Measurements from ENCODE around the gene ASB13.

ASB13 gene

DNA sequence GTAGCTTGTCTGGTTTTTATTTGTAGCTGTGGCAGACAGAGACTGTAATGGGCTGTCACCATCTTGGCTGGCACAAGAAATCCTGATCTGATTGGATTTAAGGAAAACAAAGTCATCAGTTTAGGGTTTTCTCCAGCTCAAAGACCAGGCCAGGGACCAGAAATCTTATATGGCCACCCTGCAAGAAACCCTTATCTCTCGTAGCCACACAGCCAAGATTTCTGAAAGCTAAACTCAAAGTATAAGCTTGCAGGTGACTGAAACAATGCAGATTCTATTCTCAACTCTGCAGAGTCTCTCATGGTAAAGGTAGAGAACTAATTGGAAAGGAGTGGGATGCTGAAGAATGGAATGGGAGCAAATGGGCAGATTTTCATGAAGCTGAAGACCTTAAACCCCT, 3.2 kb upstream of the ASB13 start:
- no peak for DNase-seq (ENCODE audit: low read depth)

DNA sequence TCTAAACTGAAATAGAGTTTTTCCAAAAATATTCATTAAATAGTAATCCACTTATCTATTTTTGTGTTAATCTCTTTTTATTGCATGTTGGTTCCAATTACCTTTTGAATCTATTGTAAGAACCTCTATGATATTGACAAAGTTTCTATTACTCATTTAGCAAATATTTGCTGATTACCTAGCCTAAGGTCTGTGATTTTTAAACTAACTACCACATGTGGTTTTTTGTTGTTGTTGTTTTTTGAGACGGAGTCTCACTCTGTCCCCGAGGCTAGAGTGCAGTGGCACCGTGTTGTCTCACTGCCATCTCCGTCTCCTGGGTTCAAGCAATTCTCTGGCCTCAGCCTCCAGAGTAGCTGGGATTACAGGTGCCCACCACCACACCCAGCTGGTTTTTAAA, 2.0 kb upstream of the ASB13 start:
- no peak for DNase-seq (ENCODE audit: low read depth)

DNA sequence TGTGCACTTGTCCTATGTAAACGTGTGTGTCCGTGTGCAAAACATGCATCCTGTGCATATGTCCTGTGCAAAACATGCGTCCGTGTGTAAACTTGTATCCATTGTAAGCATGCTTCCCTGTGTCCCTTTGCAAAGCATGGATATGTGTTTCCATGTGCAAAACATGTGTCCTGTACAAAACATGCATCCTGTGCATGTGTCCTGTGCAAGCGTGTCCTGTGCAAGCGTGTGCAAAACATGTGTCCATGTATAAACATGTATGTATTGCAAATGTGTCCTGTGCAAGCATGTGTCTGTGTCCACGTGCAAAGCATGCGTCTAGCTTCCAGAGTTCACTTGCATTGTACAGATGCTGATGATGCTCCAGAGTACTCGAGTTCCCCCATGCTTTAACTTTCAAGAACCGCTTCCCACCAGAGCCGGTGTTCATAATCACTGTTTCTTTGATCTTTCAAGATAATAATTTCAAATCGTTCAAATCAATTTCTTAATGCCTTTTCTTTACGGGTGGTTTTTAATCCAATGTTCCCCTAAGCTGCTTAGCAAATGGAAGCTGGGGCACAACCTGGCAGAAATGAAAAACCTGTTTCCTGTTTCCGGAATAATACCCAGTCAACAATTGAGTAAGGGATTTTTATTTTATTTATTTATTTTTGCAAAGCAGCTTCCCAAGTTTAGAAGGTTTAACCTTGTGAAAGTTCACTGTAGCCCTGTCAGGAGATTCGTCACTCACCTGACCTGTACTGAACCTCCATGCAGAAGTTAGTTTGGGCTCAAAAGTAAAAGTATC, 641 bp upstream of the ASB13 start:
- DNase-seq (ENCODE audit: low read depth): no peak

DNA sequence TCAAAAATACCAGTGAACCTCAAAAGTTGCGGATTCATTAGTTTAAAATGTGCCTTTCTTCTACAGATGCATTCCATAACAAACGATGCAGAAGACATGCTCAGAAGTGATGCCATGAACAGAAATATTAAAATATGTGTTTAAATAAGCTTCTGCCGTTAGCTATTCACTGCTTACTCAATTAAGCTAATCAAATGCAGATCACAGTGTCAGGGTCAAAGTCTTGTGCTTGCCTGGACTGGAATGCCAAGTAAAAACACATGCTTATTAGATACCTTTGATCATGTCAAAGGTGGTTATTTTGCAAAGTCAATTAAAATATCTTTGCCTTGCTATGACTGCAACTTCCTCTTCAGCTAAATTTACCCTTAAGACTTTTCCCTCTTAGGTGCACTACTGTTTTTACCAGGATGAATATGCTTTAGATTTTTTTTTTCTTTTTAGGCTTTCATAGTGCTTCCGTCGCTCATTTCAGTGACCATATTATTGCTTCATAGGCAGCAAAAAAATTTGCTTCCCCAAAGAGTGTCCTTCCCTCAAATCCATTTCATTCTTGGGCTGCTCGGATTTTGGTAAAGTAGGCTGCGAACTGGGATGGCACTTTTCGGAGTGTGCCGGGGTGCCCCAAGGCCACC, 905 bp downstream of the ASB13 start:
- no peak for DNase-seq (ENCODE audit: low read depth)

DNA sequence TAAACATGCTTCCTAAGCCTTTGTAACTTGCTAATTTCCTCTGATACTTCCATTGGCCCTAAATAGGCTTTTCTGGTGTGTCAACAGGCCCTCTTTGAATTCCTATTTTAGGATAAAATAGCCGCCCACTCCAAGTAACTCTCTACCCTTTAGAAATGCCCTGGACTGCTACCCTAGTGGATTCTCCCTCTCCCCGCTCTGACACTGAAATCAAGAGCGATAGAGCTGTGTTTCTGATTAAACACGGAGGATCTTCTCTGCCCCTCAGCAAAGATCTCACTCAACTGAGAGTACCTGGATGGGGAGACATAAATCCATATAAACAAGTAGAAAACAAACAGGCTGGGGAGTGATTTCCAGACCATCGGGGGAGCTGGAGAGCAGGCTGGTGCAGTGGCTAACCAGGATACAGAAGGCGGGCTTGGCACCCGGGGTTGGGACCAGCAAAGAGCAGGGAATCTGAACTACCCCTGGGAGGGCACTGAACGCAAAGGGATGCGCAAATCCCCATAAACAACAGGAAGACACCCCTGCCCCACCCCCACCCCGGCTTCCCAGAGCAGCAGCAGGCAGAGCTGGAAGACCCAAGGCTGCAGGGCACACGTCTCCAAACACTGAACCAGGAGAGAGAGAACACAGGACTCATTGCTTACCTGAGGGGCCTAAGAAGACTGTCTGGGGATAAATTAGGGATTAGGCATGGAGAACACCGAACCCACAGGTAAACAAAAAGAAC, 2.5 kb downstream of the ASB13 start:
- no peak for DNase-seq (ENCODE audit: low read depth)

DNA sequence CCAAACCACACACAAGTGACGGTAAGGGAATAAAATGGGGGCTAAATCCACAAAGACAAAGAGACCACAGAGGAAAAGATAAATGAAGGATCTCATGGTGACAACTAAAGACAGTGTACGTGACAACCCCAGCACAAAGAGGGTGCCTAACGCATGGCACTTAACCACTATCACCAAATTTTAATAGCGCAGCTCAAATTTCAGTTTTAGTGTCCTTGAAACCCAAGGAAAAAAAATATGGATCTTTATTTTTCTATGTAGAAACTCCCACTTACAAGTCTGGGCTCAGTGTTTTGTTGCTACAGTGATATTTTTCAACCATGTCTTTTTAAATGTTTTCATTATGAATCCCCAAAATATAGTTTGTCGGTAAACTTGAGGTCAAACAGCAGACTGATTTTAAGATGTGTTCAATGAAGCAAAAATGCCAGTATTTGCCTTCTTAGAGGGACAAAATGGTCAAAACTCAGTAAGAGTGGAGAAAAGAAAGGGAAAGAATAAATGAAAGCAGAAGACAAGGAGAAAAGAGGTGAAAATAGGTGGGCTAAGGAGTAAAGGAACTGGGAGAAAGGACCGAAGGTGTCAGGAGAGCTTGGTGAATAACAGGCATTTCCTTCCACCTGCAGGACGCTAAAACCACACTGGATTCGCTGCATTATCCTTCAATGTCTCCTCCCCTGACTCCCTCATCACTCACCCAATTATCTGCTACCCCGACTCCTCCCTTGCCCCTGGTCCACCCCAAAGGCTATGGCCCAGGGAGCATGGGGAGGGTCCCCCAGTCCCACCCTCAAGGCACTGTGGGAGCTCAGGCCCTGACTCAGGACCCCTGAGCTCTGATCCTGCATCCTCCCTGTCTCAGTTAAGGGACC, 3.5 kb downstream of the ASB13 start:
- no peak for DNase-seq (ENCODE audit: low read depth)

DNA sequence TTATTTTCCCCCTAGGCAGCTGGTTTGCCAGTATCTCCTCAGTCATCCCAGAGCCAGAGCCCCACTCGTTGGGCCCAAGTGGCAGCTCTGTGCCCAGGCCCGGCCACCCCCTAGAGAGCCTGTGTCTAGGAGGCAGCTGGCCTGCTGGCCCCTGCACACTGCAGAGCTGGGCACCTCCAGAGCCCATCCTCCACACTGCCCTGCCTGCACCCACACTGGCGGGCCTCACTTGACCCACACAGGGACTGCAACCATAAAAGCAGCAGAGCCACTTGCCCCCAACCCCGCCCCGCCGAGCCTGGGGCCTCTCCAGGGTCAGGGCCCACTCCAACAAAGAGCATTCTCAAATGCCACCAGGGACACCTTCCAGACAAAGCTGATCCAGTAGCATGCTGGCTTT, 5.4 kb downstream of the ASB13 start:
- no peak for DNase-seq (ENCODE audit: low read depth)

DNA sequence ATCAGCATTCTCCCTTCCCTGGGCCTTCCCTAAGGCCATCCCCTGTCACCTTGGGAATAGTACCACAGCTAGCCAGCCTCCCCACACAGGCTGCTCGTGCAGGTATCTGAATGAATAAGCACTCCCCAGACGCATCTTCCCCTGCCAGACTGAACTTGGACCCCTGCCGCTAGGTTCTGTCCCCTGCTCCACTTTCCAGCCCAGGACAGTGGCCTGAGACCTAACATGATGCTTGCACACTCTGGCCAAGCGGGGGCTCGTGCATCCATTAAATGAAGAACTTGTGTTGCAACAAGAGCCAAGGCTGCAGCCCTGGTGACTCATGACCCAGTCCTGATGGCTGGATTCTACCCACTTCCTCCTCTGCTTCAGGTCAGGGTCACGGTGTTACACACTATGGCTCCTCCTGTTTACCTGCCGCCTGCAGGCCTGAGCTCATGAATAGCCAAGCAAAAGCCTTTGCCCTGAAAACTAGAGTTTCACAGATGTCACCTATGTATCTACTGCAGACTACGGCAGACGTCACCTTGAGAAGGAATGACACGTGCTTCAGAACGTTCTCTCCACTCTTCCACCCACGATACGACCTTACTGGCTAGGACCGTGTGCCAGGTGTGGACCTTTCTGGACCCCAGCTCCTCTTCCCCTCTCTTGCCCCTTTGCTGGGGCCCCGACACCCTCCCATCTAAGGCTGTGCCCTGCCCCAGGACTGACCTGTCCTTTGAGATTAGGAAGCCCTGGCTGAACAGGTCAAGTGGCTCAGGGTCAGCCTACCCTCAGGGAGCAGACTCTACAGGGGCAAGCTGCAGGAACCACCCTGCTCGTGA, 6.5 kb downstream of the ASB13 start:
- DNase-seq (ENCODE audit: low read depth): no peak

DNA sequence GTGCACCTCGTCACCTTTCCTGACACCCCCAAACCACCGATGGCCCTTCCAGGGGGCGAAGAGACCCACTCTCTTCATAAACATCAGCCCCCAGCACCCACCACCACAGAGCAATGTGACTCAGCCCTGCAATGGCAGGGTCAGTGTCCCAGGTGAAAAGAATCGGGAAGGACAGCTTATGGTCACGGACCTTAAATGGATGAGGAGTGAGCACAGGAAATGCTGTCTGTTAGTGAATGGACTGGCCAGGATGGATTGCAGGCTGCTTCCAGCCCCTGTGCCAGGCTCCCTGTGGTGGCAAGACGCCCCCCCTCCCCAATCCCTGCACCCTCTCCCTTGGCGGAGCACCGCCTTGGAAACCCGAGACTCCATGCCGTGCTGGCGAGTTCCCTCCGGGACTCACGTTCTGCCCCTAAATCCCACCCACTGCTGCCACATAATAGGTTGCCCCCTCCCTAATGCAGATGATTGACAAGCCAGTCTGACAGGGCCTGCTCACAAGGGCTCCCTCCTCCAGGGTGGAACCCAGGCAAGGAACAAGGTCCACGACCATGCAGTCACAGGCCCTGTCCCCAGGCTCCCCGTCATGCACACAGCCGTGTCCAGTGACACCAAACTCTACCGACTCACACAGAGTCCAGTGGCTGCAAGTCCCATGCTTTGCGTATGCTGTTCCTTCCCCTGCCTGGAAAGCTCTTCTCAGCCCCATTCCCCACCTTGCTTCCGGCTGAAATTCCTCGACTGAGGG, 7.3 kb downstream of the ASB13 start:
- no peak for DNase-seq (ENCODE audit: low read depth)

DNA sequence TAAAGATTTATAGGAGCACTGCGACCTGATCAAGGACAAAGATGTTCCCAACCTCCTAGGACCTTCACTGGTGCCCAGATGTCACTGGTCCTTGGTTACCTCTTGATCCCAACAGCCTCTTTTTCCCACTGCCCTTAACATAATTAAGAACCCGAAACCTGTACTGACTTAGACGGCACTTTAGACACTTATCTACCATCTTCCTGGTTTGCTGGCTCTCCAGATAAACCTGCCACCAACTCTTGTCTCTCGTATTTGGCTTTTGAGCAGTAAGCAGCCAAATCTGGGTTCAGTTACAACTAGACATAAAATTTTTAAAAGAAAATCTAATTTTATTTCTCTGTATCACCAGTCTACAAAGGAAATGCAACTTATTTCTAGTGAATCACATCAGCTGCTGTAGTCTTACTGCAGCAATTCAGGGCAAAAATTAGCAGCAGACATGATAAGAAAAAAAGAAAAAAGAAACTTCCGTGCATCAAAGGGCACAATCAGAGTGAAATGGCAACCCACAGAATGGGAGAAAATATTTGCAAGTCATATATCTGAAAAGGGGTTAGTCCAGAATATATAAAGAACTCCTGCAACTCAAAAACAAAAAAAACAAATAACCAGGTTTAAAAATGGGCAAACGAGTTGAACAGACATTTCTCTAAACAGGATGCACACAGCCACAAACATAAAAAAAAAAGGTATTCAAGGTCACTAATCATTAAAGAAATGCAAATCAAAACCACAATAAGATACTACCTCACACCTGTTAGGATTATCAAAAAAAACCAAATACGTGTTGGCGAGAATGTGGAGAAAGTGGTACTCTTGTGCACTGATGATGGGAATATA, 9.4 kb downstream of the ASB13 start:
- no peak for DNase-seq (ENCODE audit: low read depth)

DNA sequence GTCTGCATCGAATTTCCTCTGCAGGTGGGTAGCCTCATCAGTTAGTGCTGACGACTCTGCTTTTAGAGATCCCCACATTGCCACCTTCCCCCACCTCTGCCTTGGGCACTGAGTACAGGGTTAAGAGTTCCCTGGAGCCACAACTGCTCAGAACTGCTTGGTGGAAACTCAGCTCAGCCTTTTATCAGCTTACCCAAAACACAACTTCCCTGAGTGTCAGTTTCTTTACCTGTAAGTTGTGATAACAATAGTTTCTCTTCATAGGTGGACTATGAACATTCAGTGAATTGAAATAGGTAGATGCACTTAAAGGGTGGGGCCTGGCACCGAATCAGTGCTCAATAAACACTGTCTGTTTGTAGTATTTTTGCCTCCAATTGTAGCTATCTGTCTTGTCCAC, 11.3 kb downstream of the ASB13 start:
- no peak for DNase-seq (ENCODE audit: low read depth)

DNA sequence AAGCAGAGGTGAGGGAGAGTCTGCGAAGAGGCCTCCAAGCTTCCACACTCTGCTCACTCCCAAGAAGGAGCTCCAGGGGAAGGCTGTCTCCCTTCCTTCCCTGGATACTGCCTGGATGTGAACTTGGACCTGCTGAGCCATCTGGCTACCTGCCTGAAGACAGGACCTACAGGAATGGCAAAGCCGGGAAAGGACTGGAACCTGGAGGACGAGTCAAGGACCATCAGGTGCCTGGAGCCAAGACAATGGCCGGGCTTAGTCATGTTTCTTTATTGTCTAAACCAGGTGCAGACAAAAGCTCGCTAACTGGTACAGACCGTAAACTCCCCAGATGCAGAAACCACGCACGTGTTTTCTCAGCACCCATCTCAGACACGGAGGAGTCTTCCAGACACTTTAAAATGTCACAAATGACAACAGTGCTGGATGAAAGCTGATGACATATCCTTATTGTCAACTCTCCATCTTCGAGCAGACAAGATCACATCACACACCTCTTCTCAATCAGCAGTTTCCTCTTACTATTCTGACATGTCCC, 12.1 kb downstream of the ASB13 start:
- no peak for DNase-seq (ENCODE audit: low read depth)

DNA sequence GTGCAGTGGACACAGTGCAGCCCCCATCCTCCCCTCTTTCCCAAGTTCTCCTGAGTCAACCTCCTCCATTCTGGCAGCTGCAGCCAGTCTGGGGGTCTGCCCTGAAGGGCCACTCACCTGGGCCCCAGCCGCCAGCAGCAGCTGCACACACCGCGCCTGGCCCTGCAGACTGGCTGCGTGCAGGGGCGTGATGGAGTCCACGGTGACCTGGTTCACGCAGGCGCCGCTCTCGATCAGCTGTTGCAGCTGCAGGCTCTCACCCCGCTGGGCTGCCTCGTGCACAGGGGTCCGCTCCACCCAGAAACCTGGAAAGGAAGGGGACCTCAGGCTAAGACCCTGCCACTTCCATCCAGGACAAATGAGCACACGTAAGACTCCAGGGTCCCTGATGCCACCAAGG, 13.6 kb downstream of the ASB13 start:
- no peak for DNase-seq (ENCODE audit: low read depth)

DNA sequence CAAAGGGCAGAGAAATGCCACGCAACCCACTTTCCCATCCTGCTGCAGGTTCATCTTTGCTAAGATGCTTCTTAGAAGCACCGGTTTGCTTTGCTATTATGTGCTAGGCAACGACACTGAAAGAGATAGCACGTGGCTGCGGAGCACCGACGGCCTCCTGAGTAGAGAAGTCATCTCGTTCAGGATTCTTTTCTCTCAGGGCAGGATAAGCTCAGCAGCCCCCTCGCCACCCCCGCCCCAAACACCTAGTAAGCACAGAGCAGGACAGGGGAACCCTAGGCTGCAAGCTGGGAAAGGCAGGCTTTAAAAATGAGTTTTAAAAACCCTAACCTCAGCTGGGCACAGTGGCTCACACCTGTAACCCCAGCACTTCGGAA, 15.0 kb downstream of the ASB13 start:
- DNase-seq (ENCODE audit: low read depth): no peak

DNA sequence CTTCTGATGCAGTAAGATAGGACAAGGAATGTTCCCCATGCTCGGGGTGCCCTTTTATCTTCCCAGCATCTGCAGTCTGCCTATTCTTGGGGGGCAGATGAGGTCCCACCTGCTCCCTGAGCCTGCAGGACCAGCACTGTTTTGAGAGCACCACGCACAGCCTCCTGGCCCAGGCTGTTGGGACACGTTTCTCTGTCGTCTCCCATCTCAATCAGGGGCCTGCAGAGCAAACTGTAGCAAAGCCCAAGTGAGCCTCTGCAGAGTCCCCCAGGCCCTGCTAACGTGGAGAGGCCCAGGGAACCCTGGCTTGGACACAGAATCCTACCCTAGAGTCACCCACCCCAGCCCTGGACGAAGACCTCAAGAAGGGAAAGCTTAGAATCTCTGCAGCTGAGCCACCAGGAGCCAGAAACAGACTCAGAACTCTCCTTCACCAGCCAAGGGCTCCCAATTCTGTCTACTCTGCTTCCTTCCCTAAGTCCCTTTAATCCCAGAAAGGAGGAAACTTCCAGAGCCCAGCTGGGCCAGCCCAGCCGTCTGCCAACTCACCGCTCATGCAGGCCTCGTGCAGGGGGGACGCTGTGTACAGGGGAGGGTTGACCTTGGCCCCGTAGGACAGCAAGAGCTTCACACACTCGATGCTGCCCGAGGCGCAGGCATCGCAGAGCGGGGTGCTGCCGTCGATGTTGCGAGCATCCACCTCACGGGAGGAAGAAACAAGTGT, 15.6 kb downstream of the ASB13 start:
- DNase-seq (ENCODE audit: low read depth): no peak

DNA sequence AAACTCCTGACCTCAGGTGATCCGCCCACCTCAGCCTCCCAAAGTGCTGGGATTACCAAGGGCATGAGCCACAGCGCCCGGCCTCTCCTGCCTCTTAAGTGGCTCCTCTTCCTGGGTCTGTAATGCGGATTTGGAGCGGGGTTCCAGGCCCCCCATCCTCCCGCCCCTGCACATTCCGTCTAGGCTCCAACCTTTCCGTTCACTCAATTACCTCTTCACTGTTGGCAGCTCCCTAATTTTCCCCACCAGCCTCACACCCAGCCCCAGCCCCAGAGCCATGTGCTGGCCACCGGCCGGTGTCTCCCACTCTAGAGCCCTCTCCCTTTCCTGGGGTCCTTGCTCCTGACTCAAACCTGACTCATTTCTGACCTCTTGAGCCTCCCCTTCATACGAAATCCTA, 16.6 kb downstream of the ASB13 start:
- DNase-seq (ENCODE audit: low read depth): no peak

DNA sequence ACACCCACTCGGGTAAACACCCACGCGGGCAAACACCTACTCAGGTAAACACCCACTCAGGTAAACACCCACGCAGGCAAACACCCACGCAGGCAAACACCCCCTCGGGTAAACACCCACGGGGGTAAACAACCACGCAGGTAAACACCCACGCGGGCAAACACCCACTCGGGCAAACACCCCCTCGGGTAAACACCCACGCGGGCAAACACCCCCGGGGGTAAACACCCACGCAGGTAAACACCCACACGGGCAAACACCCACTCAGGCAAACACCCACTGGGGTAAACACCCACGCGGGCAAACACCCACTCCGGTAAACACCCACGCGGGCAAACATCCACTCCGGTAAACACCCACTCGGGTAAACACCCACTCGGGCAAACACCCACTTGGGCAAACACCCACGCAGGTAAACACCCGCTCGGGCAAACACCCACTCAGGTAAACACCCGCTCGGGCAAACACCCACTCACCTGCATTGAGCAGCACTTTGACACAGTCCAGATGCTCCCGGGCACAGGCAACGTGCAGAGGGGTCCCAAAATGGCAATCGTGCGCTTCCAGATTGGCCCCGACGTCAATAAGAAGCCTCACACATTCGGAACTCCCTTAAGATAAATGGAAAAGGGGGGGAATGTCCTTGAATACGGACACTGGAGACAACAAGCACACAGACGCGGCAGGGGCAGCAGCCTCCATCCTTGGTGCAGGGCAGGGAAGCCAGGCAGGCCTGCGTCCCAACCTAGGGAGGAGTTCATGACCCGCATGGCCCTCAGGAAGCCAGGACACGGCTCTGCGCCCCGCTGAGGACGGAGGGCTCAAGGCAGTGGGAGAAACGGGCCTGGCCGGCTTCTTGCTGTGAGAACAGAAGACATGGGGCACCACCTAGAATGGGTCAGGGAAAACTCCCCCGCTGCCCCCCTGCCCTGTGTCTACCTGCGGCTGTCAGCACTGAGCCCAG, 17.6 kb downstream of the ASB13 start:
- DNase-seq (ENCODE audit: low read depth): no peak

All from stimulated activated CD8-positive, alpha-beta memory T cell treated with anti-CD3 and anti-CD28 coated beads, Interleukin-7, amount 100 ng/mL, for 24 hours (primary cell).